Measurements from ENCODE around the gene ADGRG3.

- no peak for TF ChIP-seq CTCF (optimal IDR thresholded peaks at IDR 0.05 in 1 of 3, IDR thresholded peaks at IDR 0.05 in 1 of 3, conservative IDR thresholded peaks at IDR 0.05 in 1 of 3; ENCODE audit: extremely low read depth in 1 of 3, insufficient read depth in 2 of 3, low read length in 3 of 3)
- TF ChIP-seq EZH2 (IDR thresholded peaks at IDR 0.05; ENCODE audit: low read length) = no peak
Measured at GRCh38 chr16:57643147-57643874, 24.8 kb upstream of the ADGRG3 start.
